HG03457 (cell line): Measurements from ENCODE around the gene RIMBP3C.
"Not testable (repeated sequence)": the region's sequence is repeated elsewhere in the genome, so short reads cannot be mapped to it uniquely, and the experiment has no call there.

Experiments
- ATAC-seq: cut with Tn5 transposase; IDR thresholded peaks from one replicate; pipeline ENCODE4 v1.9.1; 2021; ENCODE audit warnings: moderate number of reproducible peaks; ENCODE audit not compliant: unreplicated experiment

Gene RIMBP3C

GRCh38 chr22:21579474-21579851, 28.2 kb upstream of the RIMBP3C start:
- ATAC-seq, result no peak

- no peak for ATAC-seq
Observed at GRCh38 chr22:21573750-21574494, 22.7 kb upstream of the RIMBP3C start.

DNA sequence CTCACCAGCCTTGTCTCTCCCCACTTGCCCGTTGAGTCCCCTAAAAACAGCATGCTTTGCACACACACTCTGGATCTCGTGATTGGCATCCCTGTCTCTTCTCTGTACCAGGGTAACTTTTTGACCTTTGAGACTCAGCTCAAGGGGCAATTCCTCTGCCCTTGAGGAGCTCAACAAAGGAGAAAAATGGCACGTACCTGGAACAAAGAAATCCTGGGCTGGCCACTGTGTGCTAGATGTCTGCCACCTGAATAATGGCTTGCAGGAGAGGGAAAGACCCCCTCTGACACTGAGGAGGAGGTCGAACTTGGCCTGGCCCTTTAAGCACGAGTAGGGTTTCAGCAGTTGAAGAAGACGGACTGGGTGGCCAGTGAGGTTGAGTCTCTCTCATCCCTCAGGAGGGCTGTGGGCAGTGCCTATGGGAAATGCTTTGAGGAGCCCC, 22.1 kb upstream of the RIMBP3C start:
- no peak for ATAC-seq

DNA sequence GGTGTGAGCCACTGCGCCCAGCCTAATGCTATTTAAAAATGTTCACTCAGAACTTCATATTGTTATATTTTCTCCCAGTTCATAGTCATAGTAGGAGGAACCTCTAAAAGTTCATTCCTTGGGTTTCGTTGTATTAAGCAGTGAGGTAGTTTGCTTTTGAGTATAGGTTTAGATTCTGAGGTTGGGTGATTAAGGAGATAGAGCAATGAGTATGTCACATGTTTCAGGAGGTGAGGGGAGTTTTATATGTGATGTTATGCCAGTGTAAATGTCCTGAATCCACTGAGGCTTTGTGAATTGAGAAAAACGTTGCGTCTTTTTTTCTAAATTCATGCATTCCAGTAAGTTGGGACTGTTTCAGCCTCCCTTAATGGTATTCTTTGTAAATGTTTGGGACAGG, 20.4 kb upstream of the RIMBP3C start:
- ATAC-seq, result no peak

DNA sequence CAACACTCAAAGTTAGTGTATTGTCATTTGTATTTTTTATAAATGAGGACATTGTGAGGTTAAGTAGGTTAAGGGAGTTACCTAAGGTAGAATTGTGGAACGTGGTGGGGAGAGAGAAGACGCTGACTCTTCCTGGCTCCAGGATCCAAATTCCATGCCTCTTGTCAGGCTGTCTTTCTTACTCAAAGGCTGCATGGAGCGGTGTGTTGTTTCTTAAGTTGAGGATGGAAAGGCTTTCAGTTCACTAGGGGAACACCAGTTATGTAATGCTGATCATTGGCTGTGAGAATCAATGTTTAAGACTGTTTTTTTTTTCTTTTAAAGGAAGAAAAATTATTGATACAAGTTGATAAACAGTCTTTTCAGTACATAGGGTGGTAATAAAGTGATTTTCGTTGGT, 19.1 kb upstream of the RIMBP3C start:
- ATAC-seq, result no peak

- ATAC-seq, result no peak
Observed at GRCh38 chr22:21569459-21570170, 18.4 kb upstream of the RIMBP3C start.

- ATAC-seq, result not testable (repeated sequence)
Observed at GRCh38 chr22:21569076-21569427, 17.8 kb upstream of the RIMBP3C start.

DNA sequence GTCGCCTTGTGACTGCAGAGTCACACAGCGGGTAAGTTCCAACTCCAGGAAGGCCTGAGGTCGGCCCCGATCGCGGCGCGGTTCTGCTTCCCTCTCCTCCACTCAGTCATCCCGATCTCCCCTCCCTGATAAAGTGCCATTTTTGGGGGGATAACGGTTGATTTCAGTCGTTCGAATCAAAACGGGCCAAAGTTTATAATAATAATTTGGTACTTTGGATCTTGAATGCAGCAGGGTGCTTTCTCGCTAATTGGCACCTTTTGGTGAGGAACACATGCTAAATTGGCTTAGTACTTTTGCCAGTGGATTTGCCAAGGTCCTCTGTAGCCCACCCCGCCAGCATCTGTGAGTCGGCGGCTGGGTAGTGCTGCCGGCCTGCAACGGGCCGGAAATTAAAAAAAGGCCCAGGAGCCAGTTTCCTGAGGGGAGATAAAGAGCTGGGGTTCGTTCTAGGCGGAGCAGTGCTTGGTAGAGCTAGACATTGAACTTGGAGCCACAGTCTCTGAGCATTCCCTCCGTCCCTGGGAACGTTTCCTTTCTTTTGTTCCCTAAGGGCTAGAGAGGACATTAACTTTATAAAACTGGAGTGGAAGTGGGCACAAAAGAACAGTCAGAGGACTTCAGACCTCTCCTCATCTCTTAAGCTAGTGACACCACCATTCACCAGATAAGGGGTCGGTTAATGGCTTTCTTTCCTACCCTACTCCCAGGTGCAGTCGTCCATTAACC, 17.2 kb upstream of the RIMBP3C start:
- no peak for ATAC-seq

GRCh38 chr22:21567456-21568346, 16.4 kb upstream of the RIMBP3C start, which contains the start of gene UBE2L3:
UBE2L3 (plus strand) TSS chr22:21567714; CDS start chr22:21567745, 31 bp downstream.
- ATAC-seq, result no peak

DNA sequence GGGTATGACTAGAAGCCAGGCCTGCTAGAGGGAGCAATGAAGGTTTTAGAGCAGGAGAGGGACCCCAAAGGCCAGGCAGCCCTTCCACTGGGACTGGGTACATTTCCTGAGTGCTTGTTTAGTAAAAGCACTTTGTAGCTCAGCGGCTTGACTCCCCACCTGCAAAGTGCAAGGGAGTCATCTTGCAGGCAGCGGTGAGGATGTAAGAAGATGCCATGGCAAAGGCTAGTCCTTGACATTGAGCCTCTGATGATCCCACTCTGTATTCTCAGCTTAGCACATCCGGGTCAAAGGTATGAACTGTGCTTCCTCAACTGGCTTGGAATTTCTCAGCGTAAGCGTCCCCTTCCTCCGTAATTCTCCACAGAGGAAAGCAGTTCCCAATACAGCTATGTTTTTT, 13.2 kb upstream of the RIMBP3C start:
- ATAC-seq, result no peak

DNA sequence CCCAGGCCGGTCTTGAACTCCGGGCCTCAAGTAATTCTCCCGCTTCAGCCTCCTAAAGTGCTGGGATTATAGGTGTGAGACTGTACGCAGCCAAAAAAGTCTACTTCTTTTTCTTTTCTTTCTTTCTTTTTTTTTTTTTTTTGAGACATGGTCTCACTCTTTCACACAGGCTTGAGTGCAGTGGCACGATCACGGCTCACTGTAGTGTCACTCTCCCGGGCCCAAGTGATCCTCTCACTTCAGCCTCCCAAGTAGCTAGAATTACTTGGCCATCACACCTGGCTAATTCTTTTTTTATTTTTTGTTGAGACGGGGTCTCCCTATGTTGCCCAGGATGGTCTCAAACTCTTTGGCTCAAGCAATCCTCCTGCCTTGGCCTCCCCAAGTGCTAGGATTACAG, 12.7 kb upstream of the RIMBP3C start:
- ATAC-seq, result no peak

DNA sequence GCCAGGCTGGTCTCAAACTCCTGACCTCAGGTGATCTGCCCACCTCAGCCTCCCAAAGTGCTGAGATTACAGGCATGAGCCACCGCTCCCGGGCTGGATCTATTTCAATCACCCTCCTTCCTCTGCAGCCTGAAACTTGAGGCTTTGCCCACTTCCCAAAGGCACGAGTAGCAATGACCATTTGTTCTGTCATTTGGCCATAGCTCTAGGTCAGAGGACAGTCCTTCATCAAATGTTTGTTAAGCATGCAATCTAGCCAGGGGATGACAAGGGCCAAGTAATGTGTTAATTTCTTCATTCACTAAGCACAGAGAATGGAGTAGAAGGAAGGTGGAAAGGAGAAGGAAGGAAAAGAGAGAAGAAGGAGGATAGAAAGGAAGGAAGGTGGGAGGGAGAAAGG, 9.4 kb upstream of the RIMBP3C start:
- ATAC-seq, result not testable (repeated sequence)

DNA sequence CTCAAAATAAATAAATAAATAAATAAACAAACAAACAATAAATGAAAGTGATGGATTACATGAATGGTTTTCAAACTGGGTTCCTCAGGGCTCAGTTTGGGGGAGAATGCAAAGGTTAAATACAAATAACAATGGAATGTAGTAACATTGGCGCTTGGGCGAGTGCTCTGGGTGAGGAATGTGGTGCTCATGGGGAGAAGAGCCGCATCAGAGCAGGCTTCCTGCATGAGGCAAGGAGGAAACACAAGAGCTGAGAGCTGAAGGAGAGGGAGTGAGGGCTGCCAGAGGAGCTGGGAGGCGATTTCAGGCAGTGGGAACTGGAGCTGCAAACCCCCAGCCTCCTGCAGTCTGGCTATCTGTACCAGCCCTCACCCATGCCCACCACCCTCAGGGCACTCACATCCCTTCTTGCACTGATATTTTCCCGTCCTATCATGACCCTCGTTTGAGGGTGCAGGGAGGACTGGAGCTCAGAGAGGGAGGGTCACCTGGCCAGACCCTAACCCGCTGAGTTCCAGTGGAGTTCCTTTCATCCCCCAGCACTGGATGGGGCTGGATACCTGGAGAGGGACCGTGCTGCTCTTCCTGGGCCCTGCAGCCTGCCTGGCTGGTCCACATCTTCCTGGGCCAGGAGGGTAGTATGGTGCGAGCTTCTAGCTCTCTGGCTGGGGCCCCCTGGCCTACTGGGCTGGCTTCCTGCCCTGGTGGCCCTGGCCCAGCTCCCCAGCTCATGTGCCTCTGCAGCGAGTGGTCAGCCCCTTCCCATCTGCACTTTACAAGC, 8.3 kb upstream of the RIMBP3C start:
- not testable (repeated sequence) for ATAC-seq

DNA sequence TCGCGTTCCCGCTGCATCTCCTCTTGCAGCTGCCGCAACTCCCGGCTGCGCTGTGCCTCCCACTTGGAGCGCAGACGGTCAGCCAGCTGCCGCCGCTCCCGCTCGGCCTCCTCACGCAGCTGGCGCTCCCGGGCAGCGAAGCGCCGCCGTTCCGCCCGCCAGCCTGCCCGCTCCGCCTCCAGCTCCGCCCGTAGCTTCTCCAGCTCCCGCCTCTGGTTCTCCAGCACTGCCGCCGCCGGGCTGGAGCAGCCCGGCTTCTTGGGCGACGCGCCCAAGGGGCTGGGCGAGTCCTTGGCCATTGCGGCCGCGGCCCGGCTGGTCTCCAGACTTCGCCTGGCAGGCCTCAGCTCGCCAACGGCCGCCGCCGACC, 598 bp downstream of the RIMBP3C start:
- ATAC-seq, result not testable (repeated sequence)

- ATAC-seq, result not testable (repeated sequence)
Observed at GRCh38 chr22:21550008-21550677, 1.1 kb downstream of the RIMBP3C start.

DNA sequence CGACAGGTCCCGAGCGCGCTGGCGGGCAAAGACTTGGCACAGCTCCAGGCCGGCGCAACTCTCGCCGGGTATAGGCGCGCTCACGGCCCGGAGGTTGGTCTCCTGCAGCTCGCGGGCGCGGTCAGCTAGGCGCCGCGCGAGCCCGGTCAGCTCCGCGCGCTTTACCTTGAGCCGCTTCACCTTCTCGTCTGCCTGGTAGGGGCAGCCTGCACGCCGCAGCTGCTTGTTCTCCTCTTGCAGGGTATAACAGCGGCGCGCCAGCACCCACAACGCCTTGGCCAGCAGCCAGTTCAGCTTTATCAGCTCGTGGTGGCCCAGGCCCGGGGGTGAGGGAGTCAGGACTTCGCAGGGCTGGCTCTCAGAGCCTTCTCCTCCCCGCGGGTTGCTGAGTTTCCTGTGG, 1.7 kb downstream of the RIMBP3C start:
- ATAC-seq, result not testable (repeated sequence)

DNA sequence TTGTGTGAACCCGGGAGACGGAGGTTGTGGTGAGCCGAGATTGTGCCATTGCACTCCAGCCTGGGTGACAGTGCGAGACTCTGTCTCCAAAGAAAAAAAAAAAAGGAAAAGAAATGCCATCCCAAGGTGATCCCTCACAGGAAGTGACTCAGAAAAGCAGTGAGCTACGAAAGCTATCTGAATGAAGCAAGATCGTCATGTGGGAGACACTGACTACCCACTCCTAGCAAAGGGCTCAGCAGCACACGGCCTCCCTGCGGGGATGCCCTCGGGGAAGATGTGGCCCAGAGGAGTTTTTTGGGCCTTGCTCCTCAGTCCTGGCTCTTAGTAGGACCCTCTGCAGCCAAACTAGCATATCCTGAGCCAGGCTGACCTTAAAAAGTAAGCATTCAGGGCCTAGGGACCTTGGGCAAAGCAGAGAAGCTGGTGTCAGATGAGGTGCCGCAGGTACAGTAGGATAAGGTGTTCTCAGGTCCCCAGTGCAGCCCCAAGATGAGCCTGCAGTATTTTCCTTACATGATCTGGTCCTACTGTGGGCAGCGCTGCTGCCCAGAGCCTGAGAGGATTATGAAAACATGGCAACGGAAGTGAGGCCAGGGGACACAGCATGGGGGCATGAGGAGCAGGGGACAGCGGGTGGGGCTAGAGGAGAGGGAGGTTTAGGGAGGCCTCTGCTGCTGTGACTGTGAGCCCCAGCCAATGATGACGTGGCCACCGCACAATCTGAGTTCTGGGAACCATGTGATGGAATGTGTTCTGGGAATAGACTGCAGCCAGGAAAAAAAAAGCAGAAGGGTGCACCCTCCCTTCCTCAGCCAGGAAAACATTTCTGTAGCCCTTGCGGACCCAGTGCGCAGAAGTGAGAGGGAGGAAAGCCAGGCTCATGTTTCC, 6.6 kb downstream of the RIMBP3C start:
- not testable (repeated sequence) for ATAC-seq

DNA sequence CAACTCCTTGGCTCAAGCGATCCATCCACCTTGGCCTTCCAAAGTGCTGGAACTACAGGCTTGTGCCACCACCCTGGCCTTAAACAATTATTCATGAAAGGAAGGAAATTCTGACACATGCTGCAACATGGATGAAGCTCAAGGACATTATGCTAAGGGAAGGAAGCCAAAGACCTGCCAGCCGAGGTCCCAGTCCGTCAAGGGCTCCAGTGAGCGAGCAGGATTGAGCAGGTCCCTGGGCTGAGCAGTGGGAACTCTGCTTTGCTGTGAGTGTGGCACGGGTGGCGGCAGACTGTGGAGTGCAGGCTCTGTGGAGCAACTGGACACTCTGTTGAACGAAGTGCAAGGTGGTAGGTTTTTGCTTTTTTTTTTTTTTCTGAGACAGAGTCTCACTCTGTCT, 11.4 kb downstream of the RIMBP3C start:
- ATAC-seq, result not testable (repeated sequence)
